ENCODE data around the gene EPN2. TPM values are rescaled to one million over a fixed set of nuclear protein-coding genes. Genes with fewer than 3 reads are reported as not detected.

Gene EPN2
- 15.5 and 20.7 TPM in 2 replicates for total RNA-seq

GRCh38 chr17:19237139-19237388 is at the start of gene EPN2:
Gene EPN2 (plus strand): TSS chr17:19237366. CDS start chr17:19283120, 45,754 bp downstream.

GRCh38 chr17:19362277-19363113 is 125.3 kb downstream of the EPN2 start, which contains the start of gene B9D1:
Gene B9D1 (minus strand): TSS chr17:19362723. CDS start chr17:19362569, 154 bp downstream.

DNA sequence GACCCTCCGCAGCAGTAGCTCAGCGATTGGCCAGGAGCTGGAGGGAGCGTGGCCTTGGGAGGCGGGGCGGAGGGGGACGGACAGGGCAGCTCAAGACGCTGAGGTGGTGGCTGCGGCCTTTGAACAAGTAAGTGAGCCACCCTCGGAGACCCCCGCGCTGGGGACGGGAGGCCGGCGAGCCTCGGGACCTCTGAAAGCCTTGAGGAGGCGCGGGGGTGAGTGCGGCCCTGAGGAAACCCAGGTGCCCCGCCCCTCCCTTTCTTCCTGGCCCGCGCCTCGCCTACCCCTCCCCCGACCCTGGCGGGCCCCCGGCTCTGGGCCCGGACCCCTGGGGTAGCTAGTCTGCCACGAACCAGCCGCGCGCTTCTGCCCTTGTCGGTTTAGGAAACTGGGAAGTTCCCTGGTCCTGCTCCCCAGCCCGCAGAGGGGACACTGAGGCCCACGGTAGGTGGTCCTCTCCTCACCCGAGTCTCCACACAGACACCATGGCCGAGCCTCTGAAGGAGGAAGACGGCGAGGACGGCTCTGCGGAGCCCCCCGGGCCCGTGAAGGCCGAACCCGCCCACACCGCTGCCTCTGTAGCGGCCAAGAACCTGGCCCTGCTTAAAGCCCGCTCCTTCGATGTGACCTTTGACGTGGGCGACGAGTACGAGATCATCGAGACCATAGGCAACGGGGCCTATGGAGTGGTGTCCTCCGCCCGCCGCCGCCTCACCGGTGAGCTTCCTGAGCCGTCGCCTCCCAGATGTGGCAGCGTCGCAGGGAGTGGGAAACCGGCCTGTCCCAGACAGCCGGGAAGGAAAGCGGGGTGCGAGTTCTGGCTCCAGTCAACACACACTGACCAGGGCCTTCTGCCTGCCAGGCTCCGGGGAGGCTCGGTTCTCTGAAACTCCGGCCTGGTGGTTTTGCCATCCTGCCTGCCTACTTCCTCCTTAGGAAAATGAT is 141.5 kb downstream of the EPN2 start, which contains the start of gene MAPK7:
MAPK7 (plus strand) TSS at position 83 of the 945 bp plus-strand sequence; CDS start at position 486, 403 bp downstream.

Other genes starting within 250 kb of the EPN2 start
- gene FAM83G, start 232.6 kb upstream of the EPN2 start, total RNA-seq: 9.7 and 19.8 TPM in 2 replicates
- 0.72 and 2.9 TPM in 2 replicates for gene GRAP, start 190.4 kb upstream of the EPN2 start, total RNA-seq
- 1.9 TPM in 1 of 2 replicates, not detected in the other for gene GRAPL, start 109.8 kb upstream of the EPN2 start, total RNA-seq
- 15.0 and 23.3 TPM in 2 replicates for gene B9D1, start 125.4 kb downstream of the EPN2 start, total RNA-seq
- gene MAPK7, start 141.1 kb downstream of the EPN2 start, total RNA-seq: 19.3 and 28.5 TPM in 2 replicates
- gene MFAP4, start 149.8 kb downstream of the EPN2 start, total RNA-seq: 19.1 and 47.1 TPM in 2 replicates
- gene RNF112, start 173.9 kb downstream of the EPN2 start, total RNA-seq: 0.81 and 1.8 TPM in 2 replicates

Data from cardiac atrium fibroblast (primary cell).